ENCODE data around the gene LDHB.
"Not testable (repeated sequence)": the region's sequence is repeated elsewhere in the genome, so short reads cannot be mapped to it uniquely, and the experiment has no call there.

LDHB gene

DNA sequence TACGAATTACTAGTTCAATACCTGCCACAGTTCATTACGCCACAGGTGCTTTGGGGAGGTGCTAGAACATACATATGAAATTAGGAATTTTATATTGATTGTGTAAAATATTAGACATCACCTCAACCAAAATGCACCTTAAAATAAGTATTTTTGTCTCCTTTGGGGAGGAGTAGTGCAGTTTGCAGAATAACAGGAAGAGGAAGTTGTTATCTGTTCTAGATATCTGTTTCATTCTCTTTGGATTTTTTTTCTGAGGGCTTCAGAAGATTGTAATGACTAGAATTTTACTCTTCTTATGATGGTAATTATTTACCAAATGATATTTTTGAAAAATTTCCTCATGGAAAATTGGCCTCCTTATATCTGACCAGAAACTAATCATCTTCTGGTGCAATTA is 43.1 kb downstream of the LDHB start:
- DNase-seq (ENCODE audit: insufficient read length, low spot score) (no peak), FAIRE-seq (no peak)

DNA sequence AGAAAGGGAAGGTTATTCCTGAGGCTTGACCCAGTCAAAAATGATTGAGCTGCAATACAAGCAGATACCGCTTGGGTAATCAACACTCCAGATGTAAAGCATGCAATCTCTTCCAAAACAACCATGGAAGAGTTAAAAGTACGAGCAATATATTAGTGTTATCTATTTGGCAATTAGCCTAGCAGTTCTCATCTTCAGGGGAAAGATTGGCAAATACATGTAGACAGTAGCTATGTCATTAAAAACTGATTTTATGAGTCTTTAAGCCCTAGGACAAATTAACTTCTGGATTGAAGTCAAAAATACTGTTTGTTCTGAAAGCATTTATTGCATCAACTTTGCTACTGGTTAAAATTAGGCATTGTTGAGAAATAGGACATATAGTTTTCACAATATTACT is 43.7 kb downstream of the LDHB start:
- FAIRE-seq (no peak), DNase-seq (ENCODE audit: insufficient read length, low spot score) (no peak)

DNA sequence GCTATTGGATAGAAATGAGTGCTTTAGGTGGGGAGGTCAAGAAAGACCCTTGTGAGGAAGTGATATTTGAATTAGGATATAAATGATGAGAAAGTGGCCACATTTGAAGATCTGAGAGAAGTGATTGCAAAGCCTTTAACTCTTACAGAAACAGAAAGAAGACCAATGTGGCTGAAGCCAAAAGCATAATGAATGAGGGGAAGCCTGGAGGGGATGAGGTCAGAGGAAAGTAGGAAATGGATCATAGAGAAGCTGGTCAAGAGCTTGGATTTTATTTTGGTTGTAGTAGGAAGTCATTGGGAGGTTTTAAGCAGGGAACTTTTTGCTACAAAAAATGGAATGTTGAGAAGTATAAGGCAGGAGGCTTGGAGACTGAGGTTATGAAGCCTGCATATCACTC is 49.4 kb downstream of the LDHB start:
- no peak for DNase-seq (ENCODE audit: insufficient read length, low spot score)
- FAIRE-seq = no peak

DNA sequence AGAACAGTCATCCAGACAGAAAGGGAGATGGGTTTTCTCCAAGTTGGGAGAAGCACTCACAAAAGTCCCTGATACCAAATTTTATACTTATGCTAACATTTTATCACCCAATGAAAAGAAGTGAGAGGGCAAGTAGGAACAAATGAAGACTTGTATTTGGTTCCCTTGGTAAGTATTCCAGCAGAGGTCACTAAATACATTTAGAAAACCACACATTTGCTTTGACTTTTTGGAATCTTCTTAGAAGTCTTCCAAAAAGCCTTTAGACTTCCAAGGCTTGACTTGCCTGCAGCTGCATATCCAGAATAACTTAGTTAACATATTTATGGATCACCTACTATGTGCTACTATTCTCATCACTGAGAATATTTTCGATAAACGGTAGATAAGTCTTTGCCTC is 49.9 kb downstream of the LDHB start:
- no peak for FAIRE-seq
- DNase-seq (ENCODE audit: insufficient read length, low spot score) = no peak

DNA sequence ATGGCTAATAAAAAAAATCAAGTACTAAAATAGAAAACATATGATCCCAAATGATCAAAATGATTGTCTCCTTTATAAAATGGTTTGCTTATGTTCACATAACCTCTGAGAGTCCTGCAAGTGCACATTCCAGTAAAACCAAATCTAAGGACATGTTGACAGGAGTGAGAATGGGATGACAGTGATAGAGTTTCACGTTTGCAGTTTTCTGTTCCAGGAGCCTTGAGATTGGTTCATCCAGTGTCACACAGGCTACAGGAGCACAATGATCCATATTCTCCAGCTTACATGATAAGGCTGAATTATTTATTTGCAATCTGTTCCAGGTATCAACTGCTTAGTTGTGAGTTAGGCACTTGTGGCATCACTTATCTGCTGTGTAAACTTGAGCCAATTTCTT is 51.5 kb downstream of the LDHB start:
- DNase-seq (ENCODE audit: insufficient read length, low spot score) (no peak), FAIRE-seq (no peak)

DNA sequence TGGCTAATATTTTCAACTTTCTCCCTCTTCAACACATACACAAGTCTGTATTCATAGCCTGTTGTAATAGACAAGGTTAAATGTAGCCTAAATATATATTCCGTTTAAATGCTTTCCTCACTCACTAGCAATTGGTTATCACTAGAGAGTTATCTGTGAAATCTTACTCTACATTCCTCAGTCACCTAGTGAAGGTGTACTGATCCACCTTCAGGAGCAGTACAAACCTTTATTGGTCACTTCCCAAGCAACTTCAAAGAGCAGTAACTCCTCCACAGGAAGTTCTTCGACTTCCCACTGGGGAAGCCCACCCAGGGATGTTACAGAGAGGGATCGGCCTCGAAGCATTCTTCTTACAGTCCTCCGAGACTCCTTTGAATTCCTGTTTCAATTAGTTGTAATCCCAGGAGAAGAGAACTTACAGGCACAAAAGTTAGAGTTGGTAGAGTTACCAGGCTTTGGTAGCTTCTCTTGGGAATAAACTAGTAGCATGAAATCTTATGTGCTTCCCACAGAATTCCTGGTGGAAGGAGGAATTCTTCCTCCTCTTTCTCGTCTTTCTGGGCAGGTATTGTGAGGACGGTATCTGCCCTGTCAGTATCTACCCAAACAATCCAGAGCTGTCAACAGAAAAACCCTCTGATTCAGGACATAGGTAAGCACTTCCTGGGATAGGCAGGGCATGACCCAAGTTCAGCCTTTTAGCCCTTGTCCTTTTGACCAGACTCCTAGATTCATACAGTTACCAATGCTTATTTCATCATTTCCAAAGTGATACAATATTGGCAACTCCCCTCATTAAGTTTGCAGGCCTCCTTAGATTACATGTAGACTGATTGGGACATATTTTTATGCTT is 53.2 kb downstream of the LDHB start, which contains the start of gene GYS2:
Gene GYS2 (minus strand): TSS at position 603 of the 857 bp plus-strand sequence. CDS start 255 bp downstream, at position 348.
- no peak for FAIRE-seq

DNA sequence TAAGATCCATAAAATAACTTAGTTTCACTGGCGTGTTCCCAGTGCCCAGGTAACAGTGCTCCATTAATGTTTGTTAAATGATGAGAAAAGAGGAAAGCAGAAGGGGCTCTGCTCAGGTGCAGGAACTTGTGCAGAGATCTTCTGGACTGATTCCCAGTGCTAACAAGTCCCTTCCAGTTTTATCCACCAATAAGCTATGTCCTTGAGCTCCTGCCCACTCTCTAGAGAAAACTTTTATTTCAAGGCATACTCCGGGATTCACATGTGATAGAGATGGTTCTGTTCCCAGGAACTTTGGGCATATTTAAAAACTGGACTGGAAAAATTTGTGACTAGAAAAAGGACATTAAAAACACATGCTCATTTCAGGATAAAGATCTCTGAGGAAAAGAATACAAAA is 54.9 kb downstream of the LDHB start:
- FAIRE-seq (no peak), DNase-seq (ENCODE audit: insufficient read length, low spot score) (no peak)

More for the DNA sequence above, 53.2 kb downstream of the LDHB start, which contains the start of gene GYS2:
- no peak for DNase-seq (ENCODE audit: insufficient read length, low spot score)

DNA sequence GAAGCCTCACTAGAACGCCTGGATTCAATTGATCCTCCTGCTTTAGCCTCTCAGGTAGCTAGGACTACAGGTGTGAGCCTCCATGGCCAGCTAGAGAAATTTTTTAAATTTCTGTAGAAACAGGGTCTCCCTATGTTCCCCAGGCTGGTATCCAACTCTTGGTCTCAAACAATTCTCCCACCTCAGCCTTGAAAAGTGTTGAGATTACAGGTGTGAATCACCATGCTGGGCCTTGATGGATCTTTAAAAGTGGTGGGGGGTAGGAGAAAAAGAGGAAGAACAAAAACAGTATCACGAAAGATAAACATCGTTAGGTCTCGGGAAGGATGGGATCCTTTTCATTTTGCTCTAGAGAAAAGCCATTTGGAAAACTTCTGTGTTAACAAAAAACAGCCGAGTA is 57.4 kb downstream of the LDHB start:
- DNase-seq (ENCODE audit: insufficient read length, low spot score) = no peak
- no peak for FAIRE-seq

DNA sequence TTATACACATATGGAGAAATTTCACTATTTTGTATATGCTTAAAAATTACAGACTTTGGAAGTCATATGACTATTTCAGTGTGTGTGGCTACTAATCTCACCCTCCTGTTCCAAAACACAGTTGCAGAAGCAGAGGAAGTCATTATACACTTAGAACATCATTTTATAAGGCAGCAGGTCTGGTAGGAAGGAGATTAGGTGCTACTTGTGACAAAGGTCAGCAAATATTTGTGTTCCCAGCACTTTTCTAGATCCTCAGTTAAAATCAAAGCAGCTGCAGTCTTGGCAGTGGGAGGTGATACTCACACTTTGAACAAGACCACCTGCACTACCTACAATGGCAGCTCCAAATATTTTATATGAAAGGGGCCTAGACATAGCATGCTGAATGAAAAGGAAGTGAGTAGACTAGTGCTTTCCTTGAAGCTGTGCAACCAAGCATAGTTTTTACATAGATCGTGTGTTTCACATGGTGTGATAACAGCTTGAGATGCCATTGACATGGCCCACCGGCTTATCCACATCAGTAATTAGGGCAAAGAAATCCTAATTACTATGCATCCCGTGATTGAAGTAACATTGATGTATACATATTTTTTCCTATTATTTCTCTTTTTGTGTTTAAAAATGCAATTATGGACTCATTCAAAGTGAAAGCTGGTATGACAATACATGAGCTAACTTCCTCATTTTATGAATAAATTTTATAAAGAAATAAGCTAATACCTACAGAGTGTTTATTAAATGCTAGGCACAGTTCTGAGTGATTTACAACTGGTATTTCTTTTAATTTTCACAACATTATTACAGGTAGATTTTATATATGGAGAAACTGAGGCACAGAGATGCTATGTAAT is 58.3 kb downstream of the LDHB start:
- no peak for FAIRE-seq

DNA sequence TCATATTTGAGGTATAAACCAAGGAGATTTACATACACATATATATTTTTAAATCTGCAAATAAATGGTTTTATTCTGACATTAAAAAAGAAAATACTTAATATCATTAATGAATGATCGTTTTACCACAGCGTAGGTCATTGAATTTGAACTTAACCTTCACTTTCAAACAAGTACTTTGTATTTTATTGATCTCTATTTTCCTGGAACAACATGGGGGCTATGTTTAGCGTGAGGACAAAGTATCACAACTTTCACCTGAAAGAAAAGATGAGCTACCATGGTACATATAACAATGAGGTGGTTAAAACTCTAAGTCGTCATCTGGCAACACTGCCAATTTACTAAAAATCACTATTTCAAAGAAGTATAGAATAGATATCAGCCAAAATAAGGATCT is 59.0 kb downstream of the LDHB start:
- FAIRE-seq = no peak
- DNase-seq (ENCODE audit: insufficient read length, low spot score) = no peak

More for the DNA sequence above, 58.3 kb downstream of the LDHB start:
- DNase-seq (ENCODE audit: insufficient read length, low spot score) = no peak

DNA sequence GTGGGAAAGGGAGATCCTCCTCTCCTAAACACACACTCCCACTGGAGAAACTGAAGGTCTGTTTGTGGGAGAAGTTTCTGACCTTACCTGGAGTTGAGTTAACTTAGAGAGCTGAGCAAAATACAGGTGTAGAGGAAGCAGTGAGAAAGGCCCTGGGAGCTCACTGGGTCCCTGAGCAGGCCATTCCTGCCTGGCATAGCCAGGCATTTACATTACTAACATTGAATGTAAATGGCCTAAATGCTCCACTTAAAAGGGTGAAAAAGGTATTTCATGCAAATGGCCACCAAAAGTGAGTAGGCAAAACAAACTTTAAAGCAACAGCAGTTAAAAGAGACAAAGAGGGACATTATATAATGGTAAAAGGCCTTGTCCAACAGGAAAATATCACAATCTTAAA is 62.3 kb downstream of the LDHB start:
- not testable (repeated sequence) for FAIRE-seq; DNase-seq (ENCODE audit: insufficient read length, low spot score)

DNA sequence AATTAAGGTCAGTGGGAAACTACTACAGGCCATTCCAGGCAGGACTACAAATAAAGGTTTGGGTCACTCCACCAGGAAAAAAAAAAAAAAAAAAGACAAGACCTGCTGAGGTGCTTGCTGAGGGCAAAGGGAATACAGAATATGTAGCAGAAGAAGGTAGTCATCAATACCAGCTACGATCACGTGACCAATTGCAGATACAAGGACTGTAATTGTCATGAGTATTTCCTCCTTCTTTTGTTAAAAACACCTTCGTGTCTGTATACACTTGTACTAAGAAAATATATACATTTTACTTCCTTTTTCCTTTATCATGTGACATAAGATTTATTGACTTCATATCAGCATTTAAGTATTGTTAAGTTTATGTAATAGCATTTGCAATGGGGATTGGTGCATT is 72.2 kb downstream of the LDHB start:
- FAIRE-seq = no peak
- DNase-seq (ENCODE audit: insufficient read length, low spot score) = no peak

Measured in HTR-8/SVneo (cell line).